H1 (cell line): ENCODE results near the gene SSNA1. TPM values are rescaled to one million over a fixed set of nuclear protein-coding genes. Genes with fewer than 3 reads are reported as not detected.

Experiments used
- FOSL1 ChIP-seq: IDR thresholded peaks from 2 replicates; pipeline ENCODE4 v1.6.1; 2011; ENCODE audit warnings: mild to moderate bottlenecking, low read depth, low read length, moderate library complexity; ENCODE audit not compliant: insufficient read depth
- HDAC6 ChIP-seq: IDR thresholded peaks from one replicate; pipeline ENCODE4 v1.7.1; 2012; ENCODE audit warnings: low read depth, mild to moderate bottlenecking, inconsistent platforms, low read length, moderate library complexity
- KDM4A ChIP-seq: IDR thresholded peaks from one replicate; pipeline ENCODE4 v1.7.1; 2012; ENCODE audit warnings: low read depth, mild to moderate bottlenecking, moderate library complexity, low read length, inconsistent platforms; ENCODE audit not compliant: severe bottlenecking
- POLR2AphosphoS5 ChIP-seq: IDR thresholded peaks from 2 replicates; pipeline ENCODE4 v1.6.1; 2011; ENCODE audit warnings: low read depth, low read length
- RFX5 ChIP-seq: IDR thresholded peaks from 2 replicates; pipeline ENCODE4 v1.6.1; 2011; ENCODE audit warnings: low read depth, low read length, improper control_type of control experiment, borderline replicate concordance
- polyA plus RNA-seq, 7 experiments: library from polyadenylated mRNA; depleted of rRNA in 3 of 7; stranded (reverse) in 5 of 7; unstranded in 2 of 7; fragments of >200 nt in 5 of 7; fragments of 200-250 nt in 2 of 7; gene quantifications; 1 replicate in 5 of 7; 2 replicates in 1 of 7; 4 replicates in 1 of 7; pipeline versions ENCODE4 v1.2.1 to v1.2.3, GENCODE V29; 2011 to 2013; ENCODE audit warnings: missing spikeins in 2 of 7, mixed read lengths in 2 of 7
- total RNA-seq: library from RNA; stranded (reverse); fragmentation: NEBNext Ultra II Directional; extraction: Animal tissue kit (Norgen Biotek cat#: 25700); gene quantifications from 2 replicates; pipeline ENCODE4 v1.2.1, GENCODE V29; 2021
- TF ChIP-seq, protein P1 (sequence below): IDR thresholded peaks from 2 replicates; pipeline ENCODE4 v1.6.1; 2011; ENCODE audit warnings: low read length, improper control_type of control experiment
- TF ChIP-seq, protein P2 (sequence below): IDR thresholded peaks from 2 replicates; pipeline ENCODE4 v1.6.1; 2012; ENCODE audit warnings: inconsistent platforms

SSNA1 gene
- total and polyA plus RNA-seq, 2 of the 8 experiments (the other 6 are each of a cell fraction or from before 2014, with no cell fraction given): 87.3 to 157 TPM

DNA sequence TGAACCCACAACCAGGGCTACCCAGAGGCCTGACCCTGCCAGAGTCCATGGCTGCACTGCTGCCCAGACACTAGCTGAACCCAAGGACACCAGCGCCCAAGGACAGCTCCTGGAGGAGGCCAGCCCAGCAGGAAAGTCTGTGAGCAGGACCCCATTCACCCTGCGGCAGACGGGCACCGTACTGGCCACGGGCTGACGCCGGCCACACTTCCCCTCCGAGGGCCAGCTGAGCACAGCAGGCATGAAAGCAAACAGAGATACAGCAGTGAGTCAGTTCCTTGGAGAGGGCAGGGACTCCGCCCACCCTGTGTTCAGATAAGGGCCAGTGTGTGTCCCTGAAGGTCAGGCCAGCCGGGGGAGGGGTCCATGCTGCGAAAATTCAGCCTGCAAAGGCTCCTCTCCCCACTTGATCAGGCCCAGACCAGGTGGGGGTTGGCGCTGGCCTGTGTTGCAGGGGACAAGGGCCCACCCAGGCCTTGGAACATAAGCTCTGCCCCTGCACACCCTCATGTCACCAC is 30.3 kb downstream of the SSNA1 start (continued):
- no peak for TF ChIP-seq POLR2AphosphoS5
- TF ChIP-seq, protein P1, sequence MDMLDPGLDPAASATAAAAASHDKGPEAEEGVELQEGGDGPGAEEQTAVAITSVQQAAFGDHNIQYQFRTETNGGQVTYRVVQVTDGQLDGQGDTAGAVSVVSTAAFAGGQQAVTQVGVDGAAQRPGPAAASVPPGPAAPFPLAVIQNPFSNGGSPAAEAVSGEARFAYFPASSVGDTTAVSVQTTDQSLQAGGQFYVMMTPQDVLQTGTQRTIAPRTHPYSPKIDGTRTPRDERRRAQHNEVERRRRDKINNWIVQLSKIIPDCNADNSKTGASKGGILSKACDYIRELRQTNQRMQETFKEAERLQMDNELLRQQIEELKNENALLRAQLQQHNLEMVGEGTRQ: no peak
- no peak for TF ChIP-seq FOSL1
- TF ChIP-seq, protein P2, sequence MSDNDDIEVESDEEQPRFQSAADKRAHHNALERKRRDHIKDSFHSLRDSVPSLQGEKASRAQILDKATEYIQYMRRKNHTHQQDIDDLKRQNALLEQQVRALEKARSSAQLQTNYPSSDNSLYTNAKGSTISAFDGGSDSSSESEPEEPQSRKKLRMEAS: no peak
- TF ChIP-seq HDAC6: no peak
- TF ChIP-seq RFX5: no peak
- TF ChIP-seq KDM4A: no peak
